NCI-H146 (cell line): ENCODE results near the gene KIR3DL3.
A peak's percentile ranks its signal among the peaks of the same experiment; 100 is the strongest.
"Not testable (repeated sequence)": the region's sequence is repeated elsewhere in the genome, so short reads cannot be mapped to it uniquely, and the experiment has no call there.

Experiments used
- DNase-seq: peaks from one replicate; lab custom pipeline; 2025; lab: John Stamatoyannopoulos, UW

KIR3DL3 gene

GRCh38 chr19:54724142-54724541, at the start of gene KIR3DL3:
KIR3DL3 (plus strand) TSS chr19:54724442; CDS start chr19:54724497, 55 bp downstream.
- DNase-seq = no peak

GRCh38 chr19:54676210-54676834, 47.9 kb upstream of the KIR3DL3 start:
- peak; percentile 33 for DNase-seq

GRCh38 chr19:54677217-54677616, 47.0 kb upstream of the KIR3DL3 start:
- DNase-seq = no peak

- not testable (repeated sequence) for DNase-seq
Measured at GRCh38 chr19:54681596-54681995, 42.6 kb upstream of the KIR3DL3 start.

- DNase-seq = no peak
Measured at GRCh38 chr19:54682306-54682856, 41.9 kb upstream of the KIR3DL3 start.

GRCh38 chr19:54684527-54684926, 39.7 kb upstream of the KIR3DL3 start:
- DNase-seq = no peak

GRCh38 chr19:54691582-54692297, 32.5 kb upstream of the KIR3DL3 start:
- no peak for DNase-seq

- DNase-seq = no peak
Measured at GRCh38 chr19:54692298-54692615, 32.0 kb upstream of the KIR3DL3 start.

- no peak for DNase-seq
Measured at GRCh38 chr19:54694648-54695047, 29.6 kb upstream of the KIR3DL3 start.

- DNase-seq = no peak
Measured at GRCh38 chr19:54696117-54696548, 28.1 kb upstream of the KIR3DL3 start.

- DNase-seq = no peak
Measured at GRCh38 chr19:54696766-54697165, 27.5 kb upstream of the KIR3DL3 start.

- not testable (repeated sequence) for DNase-seq
Measured at GRCh38 chr19:54697716-54698115, 26.5 kb upstream of the KIR3DL3 start.

- no peak for DNase-seq
Measured at GRCh38 chr19:54704928-54705327, 19.3 kb upstream of the KIR3DL3 start.

GRCh38 chr19:54707962-54708361, 16.3 kb upstream of the KIR3DL3 start:
- no peak for DNase-seq

GRCh38 chr19:54708781-54709180, 15.5 kb upstream of the KIR3DL3 start:
- DNase-seq = no peak

- no peak for DNase-seq
Measured at GRCh38 chr19:54709212-54709948, 14.9 kb upstream of the KIR3DL3 start.

- not testable (repeated sequence) for DNase-seq
Measured at GRCh38 chr19:54709956-54710355, 14.3 kb upstream of the KIR3DL3 start.

GRCh38 chr19:54724644-54725043, 402 bp downstream of the KIR3DL3 start:
- DNase-seq = no peak

- no peak for DNase-seq
Measured at GRCh38 chr19:54725321-54725720, 1.1 kb downstream of the KIR3DL3 start.

GRCh38 chr19:54727562-54727961, 3.3 kb downstream of the KIR3DL3 start:
- no peak for DNase-seq

- no peak for DNase-seq
Measured at GRCh38 chr19:54728167-54728566, 3.9 kb downstream of the KIR3DL3 start.

- DNase-seq = no peak
Measured at GRCh38 chr19:54729416-54730188, 5.4 kb downstream of the KIR3DL3 start.
